ENCODE measurements around the gene MGAT5.
A peak's percentile ranks its signal among the peaks of the same experiment; 100 is the strongest.

Gene MGAT5

GRCh38 chr2:134231965-134232340 is 21.9 kb upstream of the MGAT5 start:
- DNase-seq, result no peak

- no peak for DNase-seq
These were observed 21.4 kb upstream of the MGAT5 start for GRCh38 chr2:134232461-134232860.

- DNase-seq, result peak; percentile 35
These were observed 20.8 kb upstream of the MGAT5 start for GRCh38 chr2:134232868-134233727.

GRCh38 chr2:134233728-134234136 is 20.1 kb upstream of the MGAT5 start:
- no peak for DNase-seq

- DNase-seq, result no peak
These were observed 19.3 kb upstream of the MGAT5 start for GRCh38 chr2:134234535-134234934.

- DNase-seq, result no peak
These were observed 18.2 kb upstream of the MGAT5 start for GRCh38 chr2:134235510-134236144.

- DNase-seq, result no peak
These were observed 15.5 kb upstream of the MGAT5 start for GRCh38 chr2:134238371-134238770.

- no peak for DNase-seq
These were observed 13.8 kb upstream of the MGAT5 start for GRCh38 chr2:134240061-134240460.

- DNase-seq, result no peak
These were observed 12.0 kb upstream of the MGAT5 start for GRCh38 chr2:134241911-134242310.

- no peak for DNase-seq
These were observed 10.6 kb upstream of the MGAT5 start for GRCh38 chr2:134243244-134243643.

GRCh38 chr2:134244086-134244485 is 9.8 kb upstream of the MGAT5 start:
- no peak for DNase-seq

- DNase-seq, result no peak
These were observed 9.3 kb upstream of the MGAT5 start for GRCh38 chr2:134244587-134244986.

- peak; percentile 77 for DNase-seq
These were observed 8.4 kb upstream of the MGAT5 start for GRCh38 chr2:134245340-134245984.

GRCh38 chr2:134246154-134246874 is 7.6 kb upstream of the MGAT5 start:
- no peak for DNase-seq

GRCh38 chr2:134247679-134248078 is 6.2 kb upstream of the MGAT5 start:
- no peak for DNase-seq

- no peak for DNase-seq
These were observed 5.0 kb upstream of the MGAT5 start for GRCh38 chr2:134248913-134249312.

- DNase-seq, result no peak
These were observed 4.1 kb upstream of the MGAT5 start for GRCh38 chr2:134249755-134250154.

- DNase-seq, result no peak
These were observed 2.9 kb upstream of the MGAT5 start for GRCh38 chr2:134250840-134251461.

GRCh38 chr2:134252092-134252750 is 1.7 kb upstream of the MGAT5 start:
- peak; percentile 69 for DNase-seq

- DNase-seq, result no peak
These were observed 661 bp upstream of the MGAT5 start for GRCh38 chr2:134253117-134253704.

GRCh38 chr2:134254824-134255223 is 952 bp downstream of the MGAT5 start:
- no peak for DNase-seq

GRCh38 chr2:134256956-134257355 is 3.1 kb downstream of the MGAT5 start:
- DNase-seq, result no peak

All from stimulated activated CD4-positive, alpha-beta T cell treated with anti-CD3 and anti-CD28 coated beads, Interleukin-1b, Interleukin-23, amount 100 ng/mL, for 48 hours (primary cell).